SK-N-SH treated with all-trans-retinoic acid at 6 μM for 48 hours (cell line): ENCODE results near the gene CALY.

Experiments used
- ATAC-seq: fragments of 200-7000 bp; cut with Tn5 transposase; 3 replicates; pipeline ENCODE4 v1.9.1; 2020; ENCODE audit warnings: mild to moderate bottlenecking, moderate library complexity
- ARNTL ChIP-seq: fragments of 450-650 bp; formaldehyde crosslinking; IDR thresholded peaks from 2 replicates; pipeline ENCODE4 v1.5.0; 2020; ENCODE audit warnings: low read depth, mild to moderate bottlenecking, moderate library complexity, borderline replicate concordance
- BACH2 ChIP-seq: fragments of 250-450 bp; sonication (Bioruptor Pico); IDR thresholded peaks from 2 replicates; pipeline ENCODE4 v1.9.0; 2021; ENCODE audit warnings: mild to moderate bottlenecking, borderline replicate concordance
- CREB5 ChIP-seq: fragments of 250-450 bp; sonication (Bioruptor Pico); IDR thresholded peaks from 2 replicates; pipeline ENCODE4 v1.5.1; 2020; ENCODE audit warnings: low read depth, mild to moderate bottlenecking, moderate library complexity
- CSDC2 ChIP-seq: fragments of 250-450 bp; sonication (Bioruptor Pico); IDR thresholded peaks from 2 replicates; pipeline ENCODE4 v1.5.0; 2020; ENCODE audit warnings: mild to moderate bottlenecking, moderate library complexity
- GLIS3 ChIP-seq: fragments of 250-450 bp; sonication (Bioruptor Pico); IDR thresholded peaks from 2 replicates; pipeline ENCODE4 v1.5.0; 2020; ENCODE audit warnings: mild to moderate bottlenecking, moderate library complexity
- OSR1 ChIP-seq: fragments of 250-450 bp; sonication (Bioruptor Pico); IDR thresholded peaks from 2 replicates; pipeline ENCODE4 v1.8.0; 2022; ENCODE audit warnings: moderate library complexity, mild to moderate bottlenecking, inconsistent platforms
- PATZ1 ChIP-seq: fragments of 250-450 bp; sonication (Bioruptor Pico); IDR thresholded peaks from 2 replicates; pipeline ENCODE4 v1.8.0; 2020; ENCODE audit warnings: mild to moderate bottlenecking, moderate library complexity, borderline replicate concordance
- POU6F1 ChIP-seq: fragments of 250-450 bp; sonication (Bioruptor Pico); IDR thresholded peaks from 2 replicates; pipeline ENCODE4 v1.8.0; 2021; ENCODE audit warnings: low read depth, mild to moderate bottlenecking, moderate library complexity, borderline replicate concordance
- RARB ChIP-seq: fragments of 250-450 bp; sonication (Bioruptor Pico); IDR thresholded peaks from 2 replicates; pipeline ENCODE4 v1.8.0; 2021; ENCODE audit warnings: mild to moderate bottlenecking, moderate library complexity
- SNAI2 ChIP-seq: fragments of 250-450 bp; sonication (Bioruptor Pico); IDR thresholded peaks from 2 replicates; pipeline ENCODE4 v1.5.0; 2020; ENCODE audit warnings: mild to moderate bottlenecking, moderate library complexity
- TCF4 ChIP-seq: fragments of 250-450 bp; sonication (Bioruptor Pico); IDR thresholded peaks from 2 replicates; pipeline ENCODE4 v1.8.0; 2021; ENCODE audit warnings: mild to moderate bottlenecking, moderate library complexity, borderline replicate concordance
- TOX ChIP-seq: fragments of 250-450 bp; sonication (Bioruptor Pico); IDR thresholded peaks from 2 replicates; pipeline ENCODE4 v1.8.0; 2021; ENCODE audit warnings: mild to moderate bottlenecking, moderate library complexity, borderline replicate concordance
- TSHZ2 ChIP-seq: fragments of 250-450 bp; sonication (Bioruptor Pico); IDR thresholded peaks from 2 replicates; pipeline ENCODE4 v1.5.0; 2020; ENCODE audit warnings: mild to moderate bottlenecking, moderate library complexity
- ZC3H10 ChIP-seq: fragments of 250-450 bp; sonication (Bioruptor Pico); IDR thresholded peaks from 2 replicates; pipeline ENCODE4 v1.5.1; 2021; ENCODE audit warnings: mild to moderate bottlenecking, moderate library complexity
- ZFP3 ChIP-seq: fragments of 250-450 bp; sonication (Bioruptor Pico); IDR thresholded peaks from 2 replicates; pipeline ENCODE4 v1.5.0; 2020; ENCODE audit warnings: mild to moderate bottlenecking, moderate library complexity
- ZNF565 ChIP-seq: fragments of 450-650 bp; formaldehyde crosslinking; conservative IDR thresholded peaks from 2 replicates; pipeline ENCODE4 v1.5.0; 2020; ENCODE audit warnings: low read depth, mild to moderate bottlenecking, moderate library complexity
- ZNF70 ChIP-seq: fragments of 450-650 bp; formaldehyde crosslinking; IDR thresholded peaks from 2 replicates; pipeline ENCODE4 v1.5.0; 2020; ENCODE audit warnings: mild to moderate bottlenecking, moderate library complexity
- ZNF8 ChIP-seq: fragments of 450-650 bp; formaldehyde crosslinking; IDR thresholded peaks from 2 replicates; pipeline ENCODE4 v1.5.0; 2020; ENCODE audit warnings: mild to moderate bottlenecking, moderate library complexity
- TF ChIP-seq, protein P1 (sequence below): fragments of 250-450 bp; sonication (Bioruptor Pico); IDR thresholded peaks from 2 replicates; pipeline ENCODE4 v1.5.1; 2021; ENCODE audit warnings: mild to moderate bottlenecking, moderate library complexity

Gene CALY

DNA sequence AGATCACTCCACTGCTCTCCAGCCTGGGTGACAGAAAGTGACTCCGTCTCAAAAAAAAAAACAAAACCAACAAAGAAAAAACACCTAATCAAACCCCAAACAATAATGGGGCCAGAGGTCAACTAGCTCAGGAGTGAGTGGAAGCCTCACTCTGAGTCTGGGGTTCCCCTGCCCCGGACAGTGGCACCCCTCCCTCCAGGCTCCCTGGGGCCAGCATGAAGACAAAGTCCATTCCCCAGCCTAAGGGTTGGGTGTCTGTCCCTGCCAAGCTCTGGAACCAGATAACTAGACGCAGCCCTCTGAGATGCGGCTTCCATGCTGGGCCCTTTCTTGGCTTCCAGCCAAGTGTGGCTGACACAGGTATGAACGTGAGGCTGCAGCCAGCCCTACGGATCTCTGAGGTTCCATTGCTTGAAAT lies 22.9 kb upstream of the CALY start:
- TF ChIP-seq PATZ1 (no peak), ZNF8 (CRISPR knock-in tag) (no peak), SNAI2 (CRISPR knock-in tag) (no peak), ZNF565 (CRISPR knock-in tag) (no peak), ZNF70 (CRISPR knock-in tag) (no peak), GLIS3 (CRISPR knock-in tag) (no peak), ZFP3 (CRISPR knock-in tag) (no peak), POU6F1 (CRISPR knock-in tag) (no peak), RARB (CRISPR knock-in tag) (no peak), TSHZ2 (CRISPR knock-in tag) (no peak), OSR1 (no peak)
- no peak for ATAC-seq

- TF ChIP-seq CREB5 (CRISPR knock-in tag) (no peak), BACH2 (CRISPR knock-in tag) (no peak), TOX (CRISPR knock-in tag) (no peak), CSDC2 (CRISPR knock-in tag) (no peak), PATZ1 (no peak), ARNTL (no peak), ZNF70 (CRISPR knock-in tag) (no peak)
- ATAC-seq, result no peak
Measured at GRCh38 chr10:133358925-133359310, 22.2 kb upstream of the CALY start.

DNA sequence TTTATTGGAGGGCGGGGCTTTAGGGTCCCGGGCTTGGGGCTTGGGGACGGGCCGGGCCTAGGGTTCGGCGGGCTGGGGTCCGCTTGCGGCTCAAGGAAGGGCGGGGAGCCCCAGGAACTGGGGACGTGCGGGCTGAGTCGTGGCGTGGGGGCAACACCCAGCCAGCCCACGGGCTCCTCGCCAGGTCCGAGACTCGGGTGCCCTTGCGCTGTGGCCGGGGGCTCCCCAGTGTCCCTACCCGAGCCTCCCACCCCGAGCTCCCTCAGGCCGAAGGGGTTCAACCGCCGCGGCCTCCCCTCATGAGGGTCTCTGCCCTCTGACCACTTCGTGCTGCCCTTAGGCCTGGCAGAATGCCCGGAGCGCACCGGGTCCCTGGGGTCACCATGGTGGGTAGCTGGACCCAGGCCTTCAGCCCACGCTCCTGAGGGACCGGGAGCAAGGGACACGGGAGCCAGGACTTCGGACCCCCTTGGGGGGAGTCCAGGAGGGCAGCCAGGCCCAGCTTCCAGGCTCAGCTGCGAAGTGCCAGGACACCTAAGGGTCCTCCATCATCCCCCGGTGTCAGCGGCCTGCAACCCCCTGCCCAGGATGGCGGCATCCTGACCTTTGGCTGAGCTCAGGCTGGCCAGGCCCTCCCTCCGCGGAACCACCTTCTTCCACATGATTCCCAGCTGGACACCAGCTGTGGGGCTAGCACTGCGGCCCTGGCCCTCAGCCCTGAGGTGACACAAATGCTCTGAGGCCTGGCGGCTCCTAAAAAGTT lies 21.6 kb upstream of the CALY start:
- no peak for ATAC-seq
- TF ChIP-seq PATZ1 (no peak), OSR1 (no peak), TCF4 (CRISPR knock-in tag) (no peak), ZNF565 (CRISPR knock-in tag) (no peak), TSHZ2 (CRISPR knock-in tag) (no peak), ZC3H10 (CRISPR knock-in tag) (no peak), CSDC2 (CRISPR knock-in tag) (no peak), TOX (CRISPR knock-in tag) (no peak), RARB (CRISPR knock-in tag) (no peak)
- TF ChIP-seq, protein P1, sequence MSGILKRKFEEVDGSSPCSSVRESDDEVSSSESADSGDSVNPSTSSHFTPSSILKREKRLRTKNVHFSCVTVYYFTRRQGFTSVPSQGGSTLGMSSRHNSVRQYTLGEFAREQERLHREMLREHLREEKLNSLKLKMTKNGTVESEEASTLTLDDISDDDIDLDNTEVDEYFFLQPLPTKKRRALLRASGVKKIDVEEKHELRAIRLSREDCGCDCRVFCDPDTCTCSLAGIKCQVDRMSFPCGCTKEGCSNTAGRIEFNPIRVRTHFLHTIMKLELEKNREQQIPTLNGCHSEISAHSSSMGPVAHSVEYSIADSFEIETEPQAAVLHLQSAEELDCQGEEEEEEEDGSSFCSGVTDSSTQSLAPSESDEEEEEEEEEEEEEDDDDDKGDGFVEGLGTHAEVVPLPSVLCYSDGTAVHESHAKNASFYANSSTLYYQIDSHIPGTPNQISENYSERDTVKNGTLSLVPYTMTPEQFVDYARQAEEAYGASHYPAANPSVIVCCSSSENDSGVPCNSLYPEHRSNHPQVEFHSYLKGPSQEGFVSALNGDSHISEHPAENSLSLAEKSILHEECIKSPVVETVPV (CRISPR knock-in tag), result no peak
